NOMO-1 (cell line): Measurements from ENCODE around the gene MYO1B.
"Not testable (repeated sequence)": the region's sequence is repeated elsewhere in the genome, so short reads cannot be mapped to it uniquely, and the experiment has no call there.

ENCODE experiments used
- DNase-seq, 2 experiments: peaks; one replicate each; lab custom pipeline; 2025; ENCODE audit not compliant: unreplicated experiment in 2 of 2; lab: John Stamatoyannopoulos, UW

The MYO1B gene

DNA sequence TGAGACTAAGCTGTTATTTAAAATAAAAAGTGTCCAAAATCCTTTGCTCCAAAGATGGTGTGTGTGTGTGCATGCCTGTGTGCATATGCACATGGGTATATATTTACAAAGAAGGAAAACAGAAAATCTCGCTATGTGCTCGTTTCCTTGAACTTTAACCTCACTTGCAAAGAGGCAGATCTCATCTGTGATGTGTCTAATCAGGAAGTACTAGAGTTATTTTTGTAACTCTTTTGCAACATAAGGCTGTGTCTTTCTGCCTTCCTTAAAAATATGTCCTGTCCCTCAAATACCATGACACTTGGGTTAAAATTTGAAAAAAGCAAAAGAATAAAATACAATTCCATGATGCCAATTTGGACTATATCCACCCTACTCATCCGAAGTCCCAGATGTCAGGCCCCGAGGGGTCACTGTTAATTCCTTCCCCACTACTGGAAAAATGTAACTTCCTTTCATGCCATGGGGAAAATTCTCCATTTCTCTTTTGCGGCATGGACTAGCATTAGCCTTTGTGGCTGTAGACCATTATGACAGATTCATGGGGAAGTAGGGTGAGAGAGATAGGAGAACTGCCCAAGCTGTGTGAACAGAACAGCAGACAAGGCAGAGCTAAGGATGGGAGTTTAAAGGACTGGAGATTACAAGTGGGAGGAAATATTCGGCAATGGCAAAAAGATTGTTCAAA, 191.3 kb downstream of the MYO1B start:
- DNase-seq, result peak; percentile 81 to 92

GRCh38 chr2:191439481-191439880, 194.3 kb downstream of the MYO1B start:
- DNase-seq, result no peak

DNA sequence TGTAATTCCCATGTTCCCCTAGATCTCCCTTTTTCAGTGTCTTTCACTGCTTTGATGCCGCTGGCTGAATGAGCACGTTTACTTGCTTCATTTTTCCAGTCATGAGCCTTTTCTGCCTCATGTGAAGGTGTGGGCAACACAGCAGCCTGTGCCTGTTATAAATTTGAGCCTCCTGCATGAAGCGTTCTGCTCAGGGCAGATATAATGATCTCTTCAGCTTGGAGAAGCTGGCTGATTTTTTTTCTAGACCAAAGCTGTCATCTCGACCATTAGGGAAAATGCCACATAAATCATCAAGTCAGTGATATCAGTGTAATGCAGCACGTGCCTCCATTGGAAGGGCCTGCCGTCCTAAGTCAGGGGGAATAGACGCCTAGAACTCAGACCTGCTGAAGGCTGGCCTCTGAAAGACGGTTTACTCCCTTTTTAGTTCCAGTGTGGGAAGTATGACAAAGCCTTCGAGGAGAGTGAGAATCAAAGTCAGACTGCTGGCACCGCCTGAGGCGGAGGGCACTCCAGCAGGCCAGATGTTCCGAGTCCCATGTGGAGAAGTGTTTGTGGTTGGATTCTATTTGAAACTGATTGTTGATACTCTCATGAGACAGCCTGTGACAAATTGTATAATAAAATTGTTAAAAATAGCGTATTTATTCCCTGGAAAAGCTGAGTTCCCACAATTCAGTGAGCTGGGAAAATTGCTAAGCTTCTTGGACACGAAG, 196.5 kb downstream of the MYO1B start:
- no peak for DNase-seq

DNA sequence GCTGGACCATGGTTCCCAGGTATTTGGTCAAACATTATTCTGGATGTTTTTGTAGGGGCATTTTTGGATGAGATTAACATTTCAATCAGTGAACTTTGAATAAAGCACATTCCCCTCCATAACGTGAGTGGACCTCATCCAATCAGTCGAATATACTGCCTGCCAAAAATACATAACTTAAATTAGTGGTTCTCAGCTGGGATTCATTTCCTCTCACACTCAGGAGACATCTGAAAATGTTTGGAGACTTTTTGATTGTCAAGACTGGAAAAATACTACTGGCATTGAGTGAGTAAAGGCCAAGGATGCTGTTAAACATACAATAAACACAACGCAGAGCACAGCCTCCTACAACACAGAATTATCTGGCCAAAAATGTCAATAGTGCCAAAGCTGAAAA, 198.2 kb downstream of the MYO1B start:
- DNase-seq, result no peak

DNA sequence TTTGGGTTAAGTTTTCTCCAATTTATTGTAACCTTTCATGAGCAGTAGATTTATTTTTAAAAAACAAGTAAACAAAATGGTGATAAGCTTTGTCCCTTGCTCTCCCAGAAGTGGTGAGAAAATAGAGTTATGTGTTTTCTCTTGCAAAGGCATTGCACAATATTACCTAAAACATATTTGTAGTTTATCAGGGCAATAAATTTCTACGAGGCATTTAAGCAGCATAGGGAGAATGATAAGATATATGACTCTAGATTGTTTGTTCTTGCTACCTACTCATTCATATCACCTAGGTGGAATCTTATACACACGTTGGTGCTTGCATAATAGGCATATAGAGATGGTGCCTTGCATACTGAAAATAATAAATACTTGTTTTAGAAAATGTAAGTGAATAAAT, 201.7 kb downstream of the MYO1B start:
- DNase-seq, result no peak

DNA sequence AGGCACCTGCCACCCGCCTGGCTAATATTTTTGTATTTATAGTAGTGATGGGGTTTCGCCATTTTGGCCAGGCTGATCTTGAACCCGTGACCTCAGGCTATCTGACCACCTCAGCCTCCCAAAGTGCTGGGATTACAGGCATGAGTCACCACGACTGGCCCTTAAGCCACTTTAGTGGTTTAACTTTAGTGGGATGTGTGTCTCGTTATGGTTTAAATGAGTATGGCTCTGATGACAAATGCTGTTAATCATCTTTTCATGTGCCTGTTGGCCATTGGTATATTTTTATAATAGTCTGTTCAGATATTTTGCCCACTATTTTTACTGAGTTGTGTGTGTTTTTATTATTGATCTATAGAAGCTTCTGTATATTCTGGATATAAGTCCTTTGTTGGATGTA, 205.9 kb downstream of the MYO1B start:
- no peak for DNase-seq

- no peak for DNase-seq
These were observed 206.9 kb downstream of the MYO1B start for GRCh38 chr2:191452065-191452464.

DNA sequence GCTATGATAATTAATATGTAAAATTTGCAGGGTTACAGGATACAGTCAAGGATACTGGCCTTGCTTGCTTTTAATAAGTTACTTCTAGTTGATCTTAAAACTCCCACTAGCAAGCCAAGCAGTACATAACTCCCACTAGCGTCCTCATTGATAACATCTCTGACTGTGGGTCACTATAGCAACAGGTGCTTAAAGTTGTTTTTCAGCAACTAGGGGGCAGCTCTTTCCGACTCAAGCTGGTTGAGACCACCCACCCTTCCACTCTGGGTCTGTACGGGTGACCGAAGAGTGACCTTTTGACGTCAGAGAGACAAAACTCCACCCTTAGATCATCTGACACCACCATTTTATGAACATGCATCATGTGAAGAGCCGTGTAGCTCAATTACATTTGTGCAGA, 208.6 kb downstream of the MYO1B start:
- no peak for DNase-seq

DNA sequence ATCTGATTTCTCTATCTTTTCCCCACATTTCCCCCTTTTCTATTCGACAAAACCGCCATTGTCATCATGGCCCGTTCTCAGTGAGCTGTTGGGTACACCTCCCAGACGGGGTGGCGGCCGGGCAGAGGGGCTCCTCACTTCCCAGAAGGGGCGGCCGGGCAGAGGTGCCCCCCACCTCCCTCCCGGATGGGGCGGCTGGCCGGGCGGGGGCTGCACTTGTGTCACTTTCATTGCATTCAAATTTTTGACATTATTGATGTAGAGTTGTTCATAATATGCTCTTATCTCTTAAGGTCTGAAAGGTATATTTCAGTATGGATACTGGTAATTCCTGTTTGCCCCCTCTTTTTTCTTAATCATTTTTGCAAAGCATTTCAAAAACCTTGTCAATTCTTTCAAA, 211.3 kb downstream of the MYO1B start:
- not testable (repeated sequence) for DNase-seq

DNA sequence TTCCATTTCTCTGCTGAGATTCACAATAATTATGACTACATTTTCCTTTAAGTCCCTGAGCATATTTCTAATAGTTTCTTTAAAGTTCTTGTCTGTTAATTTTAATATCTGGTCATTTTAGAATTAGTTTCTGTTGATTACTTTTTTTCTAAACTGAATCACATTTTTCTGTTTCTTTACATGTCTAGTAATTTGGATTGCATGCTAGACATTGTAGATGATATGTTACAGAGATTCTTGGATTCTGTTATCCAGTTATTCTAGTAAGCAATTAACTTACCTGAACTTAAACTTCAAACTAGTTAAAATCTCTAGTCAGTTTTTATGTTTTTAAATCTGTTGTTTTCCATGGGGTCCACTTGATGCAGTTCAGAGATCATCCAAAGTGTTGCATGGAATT, 214.0 kb downstream of the MYO1B start:
- DNase-seq, result no peak

DNA sequence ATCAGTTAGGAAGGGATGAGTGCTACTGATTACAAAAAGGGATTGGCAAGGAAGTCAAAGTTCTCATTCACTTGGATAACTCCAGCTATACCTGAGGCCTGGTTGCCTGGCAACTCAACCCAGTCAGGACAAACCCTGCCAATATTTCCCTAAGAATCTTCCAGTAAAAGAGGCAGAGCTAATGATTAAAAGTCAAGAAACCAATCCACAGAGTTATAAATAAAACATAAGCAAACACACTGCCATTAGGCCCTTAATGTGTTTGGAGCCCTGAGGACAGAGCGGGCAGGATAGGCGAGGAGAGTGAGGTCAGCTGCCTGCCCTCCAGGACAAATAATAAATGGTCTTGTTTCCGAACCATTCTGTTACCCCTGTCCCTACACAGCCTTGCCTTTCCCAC, 217.2 kb downstream of the MYO1B start:
- no peak for DNase-seq

DNA sequence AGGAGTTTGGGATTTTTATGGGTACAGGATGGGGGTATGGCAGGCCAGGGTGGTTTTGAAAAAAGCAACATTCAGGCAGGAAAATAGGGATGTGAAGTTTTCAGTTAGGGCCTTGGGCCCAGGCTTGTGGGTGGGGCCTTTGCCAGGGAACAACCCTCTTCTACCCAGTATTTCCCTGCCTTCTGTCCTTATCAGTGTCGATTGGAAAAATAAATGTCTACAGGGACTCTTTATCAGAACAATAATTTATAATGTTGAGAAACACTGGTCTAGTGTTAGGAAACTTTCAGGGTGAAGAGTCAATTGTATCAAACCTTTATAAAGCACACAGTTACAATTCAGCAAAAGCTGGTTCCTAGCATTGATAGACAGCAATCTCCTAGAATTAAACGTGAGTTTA, 218.6 kb downstream of the MYO1B start:
- DNase-seq, result no peak

DNA sequence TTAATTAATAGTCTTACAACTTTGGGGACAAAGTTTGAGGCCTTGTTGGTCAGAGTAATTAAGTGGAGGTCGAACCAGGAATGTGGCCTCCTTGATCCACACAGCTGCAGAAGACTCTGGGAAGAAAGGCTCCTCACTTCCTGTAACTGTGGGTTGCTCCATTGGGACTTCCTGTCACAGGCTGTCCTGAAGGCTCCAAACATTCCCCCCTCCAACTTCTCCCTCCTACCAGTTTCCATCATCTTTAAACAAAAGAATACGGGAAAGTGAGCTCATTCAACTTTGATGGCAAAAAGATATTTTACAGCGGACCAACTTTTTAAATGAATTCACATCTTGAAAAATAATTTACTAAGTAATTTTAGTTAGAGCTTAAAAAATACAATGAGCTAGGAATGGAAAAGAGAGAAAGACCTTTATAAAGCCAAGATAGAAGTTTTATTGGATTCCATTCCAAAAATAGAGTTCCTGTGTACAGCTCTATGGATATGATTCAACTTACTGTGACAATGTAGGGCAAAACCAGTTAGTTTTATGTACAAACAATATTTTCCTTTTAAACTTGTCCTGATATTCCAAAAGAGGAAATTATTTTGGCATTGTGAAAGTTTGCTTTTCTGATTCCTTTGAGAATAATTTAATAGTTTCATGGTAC, 220.7 kb downstream of the MYO1B start:
- DNase-seq, result no peak

- DNase-seq, result no peak
These were observed 221.9 kb downstream of the MYO1B start for GRCh38 chr2:191467113-191467512.

- DNase-seq, result no peak
These were observed 225.1 kb downstream of the MYO1B start for GRCh38 chr2:191470306-191470705.

DNA sequence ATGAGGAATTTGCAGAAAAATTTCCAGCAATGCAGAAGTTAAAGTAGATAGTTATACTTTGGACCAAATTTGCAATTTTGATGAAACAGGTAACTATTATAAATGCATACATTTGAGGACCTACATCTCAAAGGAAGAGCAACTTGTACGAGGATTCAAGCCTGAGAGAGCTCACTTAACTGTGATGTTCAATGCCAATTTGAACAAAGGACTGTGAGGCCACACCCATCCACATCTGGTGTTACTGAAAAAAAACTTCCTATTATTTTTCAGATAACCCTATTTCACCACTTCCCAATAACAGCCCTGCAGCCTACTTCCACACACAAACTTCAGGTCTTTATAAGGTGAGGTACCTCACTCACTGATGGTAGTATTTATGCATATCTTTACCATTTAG, 229.3 kb downstream of the MYO1B start:
- no peak for DNase-seq
